SK-N-SH (cell line): ENCODE data around the gene ADTRP. TPM values are rescaled to one million over a fixed set of nuclear protein-coding genes. Genes with fewer than 3 reads are reported as not detected.

Experiments
- CTCF ChIA-PET: fragments of 300-600, 350-600 bp; formaldehyde crosslinking; extraction: SDS; loops from one replicate; lab custom pipeline; 2021; lab: Yijun Ruan, JAX
- POLR2A ChIA-PET: fragments of 350-600 bp; sonication (Branson Sonifier 250); formaldehyde crosslinking; extraction: SDS; loops from one replicate; lab custom pipeline; 2020; ENCODE audit warnings: antibody characterized with exemption, inconsistent platforms; lab: Yijun Ruan, JAX
- DNase-seq: peaks from one replicate; pipeline ENCODE4 v3.0.0; 2012
- H2AFZ ChIP-seq: fragments of 200-600 bp; sonication (generic); 2 replicates; pipeline ENCODE4 v1.8.1; 2016; ENCODE audit warnings: antibody characterized with exemption, mild to moderate bottlenecking, low read depth
- H3F3A ChIP-seq: fragments of 200-600 bp; sonication (generic); replicated peaks from 2 replicates; pipeline ENCODE3; 2016; ENCODE audit warnings: antibody characterized with exemption, mild to moderate bottlenecking; ENCODE audit not compliant: insufficient read depth
- H3K27ac ChIP-seq, 2 experiments: fragments of 200-500 bp in 1 of 2; fragments of 200-600 bp in 1 of 2; sonication (Bioruptor generic) in 1 of 2; sonication (generic), shearing (Covaris generic) in 1 of 2; 2 replicates each; pipeline versions ENCODE4 v1.5.1 to v1.6.1; 2014 to 2016; ENCODE audit warnings: low read depth in 2 of 2, inconsistent platforms in 1 of 2, low read length in 1 of 2, mild to moderate bottlenecking in 1 of 2, mixed read lengths in 1 of 2
- H3K27me3 ChIP-seq: fragments of 200-600 bp; sonication (generic), shearing (Covaris generic); 2 replicates; pipeline ENCODE4 v1.6.1; 2016; ENCODE audit warnings: mixed run types; ENCODE audit not compliant: insufficient read depth
- H3K36me3 ChIP-seq, 2 experiments: fragments of 200-500 bp in 1 of 2; fragments of 200-600 bp in 1 of 2; sonication (Bioruptor generic) in 1 of 2; sonication (generic) in 1 of 2; replicated peaks in 1 of 2; 2 replicates each; pipeline versions ENCODE3 to v1.5.1; 2014 to 2016; ENCODE audit warnings: low read length in 1 of 2, mild to moderate bottlenecking in 1 of 2; ENCODE audit not compliant: insufficient read depth in 2 of 2, control insufficient read depth in 1 of 2
- H3K4me1 ChIP-seq, 2 experiments: fragments of 200-500 bp in 1 of 2; fragments of 200-600 bp in 1 of 2; sonication (Bioruptor generic) in 1 of 2; sonication (generic), shearing (Covaris generic) in 1 of 2; 2 replicates each; pipeline versions ENCODE4 v1.5.1 to v1.6.1; 2014 to 2016; ENCODE audit warnings: low read depth in 1 of 2, low read length in 1 of 2, mixed run types in 1 of 2; ENCODE audit not compliant: insufficient read depth in 2 of 2, control insufficient read depth in 1 of 2
- H3K4me2 ChIP-seq: fragments of 200-600 bp; sonication (generic), shearing (Covaris generic); 2 replicates; pipeline ENCODE4 v1.6.1; 2017; ENCODE audit warnings: mixed run types
- H3K4me3 ChIP-seq, 2 experiments: fragments of 200-500 bp in 1 of 2; fragments of 200-600 bp in 1 of 2; sonication (Bioruptor generic) in 1 of 2; sonication (generic), shearing (Covaris generic) in 1 of 2; 2 replicates each; pipeline versions ENCODE4 v1.5.1 to v1.8.1; 2014 to 2016; ENCODE audit warnings: low read depth in 2 of 2, inconsistent platforms in 1 of 2, low read length in 1 of 2, mild to moderate bottlenecking in 1 of 2, mixed read lengths in 1 of 2, moderate library complexity in 1 of 2
- H3K79me2 ChIP-seq: fragments of 200-600 bp; sonication (generic); 2 replicates; pipeline ENCODE4 v1.8.1; 2017; ENCODE audit warnings: mild to moderate bottlenecking; ENCODE audit not compliant: insufficient read depth
- H3K9ac ChIP-seq: fragments of 200-600 bp; sonication (generic); 2 replicates; pipeline ENCODE4 v1.6.1; 2017; ENCODE audit warnings: mixed run types
- H3K9me2 ChIP-seq: fragments of 200-600 bp; sonication (generic); 2 replicates; pipeline ENCODE4 v1.6.1; 2017; ENCODE audit warnings: mixed run types
- H3K9me3 ChIP-seq: fragments of 200-600 bp; sonication (generic); 2 replicates; pipeline ENCODE4 v1.6.1; 2017; ENCODE audit warnings: mixed run types, mild to moderate bottlenecking, moderate library complexity
- H4K20me1 ChIP-seq: fragments of 200-600 bp; sonication (generic); 2 replicates; pipeline ENCODE4 v1.6.1; 2017; ENCODE audit warnings: mild to moderate bottlenecking, mixed run types; ENCODE audit not compliant: insufficient read depth
- FOXM1 ChIP-seq: IDR thresholded peaks from 2 replicates; pipeline ENCODE4 v1.4.0; 2012; ENCODE audit warnings: low read depth, mild to moderate bottlenecking
- IRF3 ChIP-seq: fragments of 150-350 bp; IDR thresholded peaks from 2 replicates; pipeline ENCODE4 v1.6.1; 2016; ENCODE audit warnings: mild to moderate bottlenecking, low read depth, low read length
- MAX ChIP-seq: IDR thresholded peaks from 2 replicates; pipeline ENCODE4 v1.4.0; 2012; ENCODE audit warnings: low read depth
- NFIC ChIP-seq: IDR thresholded peaks from 2 replicates; pipeline ENCODE4 v1.4.0; 2012; ENCODE audit warnings: borderline replicate concordance
- PBX3 ChIP-seq: IDR thresholded peaks from 2 replicates; pipeline ENCODE4; 2012
- POLR2AphosphoS5 ChIP-seq: IDR thresholded peaks from 2 replicates; pipeline ENCODE4 v1.6.1; 2012; ENCODE audit warnings: low read depth, low read length
- REST ChIP-seq: IDR thresholded peaks from 2 replicates; pipeline ENCODE4 v1.6.1; 2012; ENCODE audit warnings: mild to moderate bottlenecking, low read depth, low read length, moderate library complexity
- RFX5 ChIP-seq: IDR thresholded peaks from 2 replicates; pipeline ENCODE4 v1.6.1; 2012; ENCODE audit warnings: mild to moderate bottlenecking, improper control_type of control experiment, low read length
- SMC3 ChIP-seq: IDR thresholded peaks from 2 replicates; pipeline ENCODE4 v1.6.1; 2012; ENCODE audit warnings: low read depth, low read length, improper control_type of control experiment
- TEAD4 ChIP-seq: IDR thresholded peaks from 2 replicates; pipeline ENCODE4 v1.4.0; 2012; ENCODE audit warnings: mild to moderate bottlenecking, borderline replicate concordance; ENCODE audit not compliant: insufficient read depth
- USF2 ChIP-seq: fragments of 150-350 bp; IDR thresholded peaks from 2 replicates; pipeline ENCODE4 v1.6.1; 2017; ENCODE audit warnings: antibody characterized with exemption, low read length, low read depth, borderline replicate concordance
- WGBS: methylation state at CpG from one replicate; pipeline ENCODE4 v1.1.6; 2017; ENCODE audit warnings: low lambda C conversion rate; 5-methylcytosine and 5-hydroxymethylcytosine counted together
- polyA plus RNA-seq, 3 experiments: library from polyadenylated mRNA; depleted of rRNA; stranded (reverse); fragments of >200 nt; gene quantifications; 2 replicates each; pipeline ENCODE4 v1.2.3, GENCODE V29; 2012

Gene ADTRP
- polyA plus RNA-seq, 1 of the 3 experiments (the other 2 are of a cell fraction): 0.84 TPM

- H2AFZ ChIP-seq: no peak overlapping the region
- no peak overlapping the region for H3K4me3 ChIP-seq
- TF ChIP-seq IRF3: no peak
- TF ChIP-seq NFIC: no peak
- TF ChIP-seq RFX5: no peak
- no peak for TF ChIP-seq MAX
- no peak for TF ChIP-seq TEAD4
- TF ChIP-seq USF2: no peak
- no peaks in the 10 kb centered on the region for H3K27me3 ChIP-seq
- no peaks in the 10 kb centered on the region for H3K4me1 ChIP-seq
- ChIA-PET CTCF (no interaction called here), POLR2A (no interaction called here)
- H3K36me3 ChIP-seq: no peaks in the 10 kb centered on the region
- no peak overlapping the region for H3K9ac ChIP-seq
- no peaks in the 10 kb centered on the region for H3F3A ChIP-seq
- no peaks in the 10 kb centered on the region for H3K9me3 ChIP-seq
- WGBS: 63% methylated on average over 7 of the region's 7 CpGs
- no peaks in the 10 kb centered on the region for H3K9me2 ChIP-seq
- DNase-seq: no peak
- H3K79me2 ChIP-seq: no peaks in the 10 kb centered on the region
- H3K27ac ChIP-seq: no peak overlapping the region
- H3K4me2 ChIP-seq: no peak overlapping the region
- no peaks in the 10 kb centered on the region for H4K20me1 ChIP-seq
Observed at GRCh38 chr6:11784341-11784740, 5.7 kb upstream of the ADTRP start.

- no peak overlapping the region for H3K27ac ChIP-seq
- no peaks in the 10 kb centered on the region for H3K9me2 ChIP-seq
- no peak for DNase-seq
- H2AFZ ChIP-seq: no peak overlapping the region
- no peak overlapping the region for H3K4me2 ChIP-seq
- H3K9ac ChIP-seq: no peak overlapping the region
- H3K9me3 ChIP-seq: no peaks in the 10 kb centered on the region
- H3K27me3 ChIP-seq: no peaks in the 10 kb centered on the region
- ChIA-PET POLR2A (no interaction called here), CTCF (interaction anchor here (1.2 kb wide), 1 partner anchor 52 kb away, joined by 3 read pairs; no protein-coding TSS in a partner anchor)
- 51% methylated on average over 6 of the region's 6 CpGs for WGBS
- H3K79me2 ChIP-seq: no peaks in the 10 kb centered on the region
- no peaks in the 10 kb centered on the region for H4K20me1 ChIP-seq
- no peaks in the 10 kb centered on the region for H3K4me1 ChIP-seq
- no peak overlapping the region for H3K4me3 ChIP-seq
- TF ChIP-seq POLR2AphosphoS5 (no peak), FOXM1 (no peak), PBX3 (no peak), REST (no peak), SMC3 (no peak)
- H3F3A ChIP-seq: no peaks in the 10 kb centered on the region
- no peaks in the 10 kb centered on the region for H3K36me3 ChIP-seq
Observed at GRCh38 chr6:11783524-11784064, 5.0 kb upstream of the ADTRP start.
